HG03039 (cell line): ENCODE results near the gene NUP214.
"Not testable (repeated sequence)": the region's sequence is repeated elsewhere in the genome, so short reads cannot be mapped to it uniquely, and the experiment has no call there.

Experiments
- ATAC-seq: cut with Tn5 transposase; IDR thresholded peaks from one replicate; pipeline ENCODE4 v1.9.1; 2021; ENCODE audit warnings: mild to moderate bottlenecking, moderate library complexity; ENCODE audit not compliant: unreplicated experiment

The NUP214 gene

GRCh38 chr9:131191032-131191431 lies 65.6 kb downstream of the NUP214 start:
- ATAC-seq: not testable (repeated sequence)

DNA sequence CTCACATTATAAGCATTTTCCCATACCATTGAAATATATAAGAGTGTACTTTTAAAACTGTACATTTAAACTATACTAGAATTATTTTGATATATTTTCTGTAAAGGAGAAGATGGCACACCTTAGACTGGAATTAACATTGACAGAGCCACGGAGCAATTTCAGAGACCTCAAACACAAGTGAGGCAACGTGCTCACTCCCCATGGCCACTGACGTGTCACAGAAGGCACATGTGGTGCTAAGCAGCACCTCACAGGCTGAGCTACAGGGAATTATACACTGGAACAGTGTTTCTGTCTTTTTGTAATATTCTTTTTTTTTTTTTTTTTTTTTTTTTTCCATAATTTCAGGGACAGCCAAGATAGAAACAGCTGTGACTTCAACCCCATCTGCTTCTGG lies 66.5 kb downstream of the NUP214 start:
- no peak for ATAC-seq

DNA sequence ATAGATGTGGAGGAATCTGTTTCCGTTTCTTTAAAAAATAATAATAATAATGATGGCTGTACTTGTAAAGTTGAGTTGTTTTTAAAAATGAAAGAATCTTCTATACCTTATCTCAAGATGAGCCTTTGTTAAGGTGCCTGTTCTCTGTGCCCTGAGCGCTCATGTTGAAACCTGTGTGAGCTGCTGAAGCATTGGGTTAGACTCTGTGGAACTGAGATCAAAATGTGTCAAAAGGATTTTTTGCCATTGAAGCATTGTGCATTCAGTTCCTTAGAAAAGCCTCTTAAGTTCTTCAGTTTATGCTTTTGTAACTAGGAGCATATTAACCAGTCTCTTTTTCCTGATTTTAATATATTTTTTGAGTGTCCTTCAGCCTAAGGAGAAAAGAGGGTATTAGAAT lies 67.7 kb downstream of the NUP214 start:
- ATAC-seq: no peak

DNA sequence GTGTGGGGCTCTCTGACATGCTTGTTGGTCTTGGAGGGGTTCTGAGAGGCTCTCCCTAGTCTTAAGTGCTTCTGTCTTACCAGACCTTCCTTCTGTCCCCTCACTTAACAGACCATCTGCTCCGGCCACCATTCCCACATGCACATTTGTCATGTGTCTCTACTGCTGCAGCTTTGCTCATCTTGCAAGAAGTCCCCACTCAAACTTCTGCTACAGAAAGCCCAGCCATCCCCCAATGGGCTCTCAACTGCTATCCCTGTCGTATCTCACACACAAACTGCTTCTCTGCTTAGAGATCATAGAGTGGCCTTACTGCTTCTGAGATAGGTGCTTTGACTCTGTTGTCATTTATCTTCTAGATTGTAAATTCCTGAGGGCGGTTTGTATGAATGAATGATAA lies 69.4 kb downstream of the NUP214 start:
- ATAC-seq: no peak

GRCh38 chr9:131197160-131197911 lies 72.0 kb downstream of the NUP214 start:
- ATAC-seq: no peak

DNA sequence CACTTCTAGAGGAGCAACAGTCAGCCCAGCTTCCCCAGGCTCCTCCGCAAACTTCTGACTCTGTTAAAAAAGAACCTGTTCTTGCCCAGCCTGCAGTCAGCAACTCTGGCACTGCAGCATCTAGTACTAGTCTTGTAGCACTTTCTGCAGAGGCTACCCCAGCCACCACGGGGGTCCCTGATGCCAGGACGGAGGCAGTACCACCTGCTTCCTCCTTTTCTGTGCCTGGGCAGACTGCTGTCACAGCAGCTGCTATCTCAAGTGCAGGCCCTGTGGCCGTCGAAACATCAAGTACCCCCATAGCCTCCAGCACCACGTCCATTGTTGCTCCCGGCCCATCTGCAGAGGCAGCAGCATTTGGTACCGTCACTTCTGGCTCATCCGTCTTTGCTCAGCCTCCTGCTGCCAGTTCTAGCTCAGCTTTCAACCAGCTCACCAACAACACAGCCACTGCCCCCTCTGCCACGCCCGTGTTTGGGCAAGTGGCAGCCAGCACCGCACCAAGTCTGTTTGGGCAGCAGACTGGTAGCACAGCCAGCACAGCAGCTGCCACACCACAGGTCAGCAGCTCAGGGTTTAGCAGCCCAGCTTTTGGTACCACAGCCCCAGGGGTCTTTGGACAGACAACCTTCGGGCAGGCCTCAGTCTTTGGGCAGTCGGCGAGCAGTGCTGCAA lies 72.8 kb downstream of the NUP214 start:
- no peak for ATAC-seq

- ATAC-seq: no peak
Measured at GRCh38 chr9:131201856-131202255, 76.5 kb downstream of the NUP214 start.

- no peak for ATAC-seq
Measured at GRCh38 chr9:131203431-131204218, 78.2 kb downstream of the NUP214 start.

DNA sequence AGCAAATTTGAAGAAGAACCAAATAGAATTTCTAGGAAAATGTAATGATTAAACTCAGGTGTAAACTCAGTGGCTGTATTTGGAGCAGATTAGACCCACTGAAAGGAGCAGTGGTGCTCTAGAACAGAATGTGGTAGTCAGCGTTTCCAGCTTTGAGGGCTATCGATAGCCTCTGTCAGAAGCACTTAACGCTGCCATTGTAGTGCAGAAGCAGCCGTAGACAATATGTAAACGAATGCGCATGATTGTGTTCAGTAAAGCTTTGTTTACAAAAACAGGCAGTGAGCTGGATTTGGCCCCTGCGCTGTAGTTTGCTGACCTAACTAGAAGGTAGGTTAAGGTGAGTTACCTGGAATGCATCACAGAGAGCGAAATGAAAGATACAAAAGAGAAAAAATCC lies 78.9 kb downstream of the NUP214 start:
- no peak for ATAC-seq

DNA sequence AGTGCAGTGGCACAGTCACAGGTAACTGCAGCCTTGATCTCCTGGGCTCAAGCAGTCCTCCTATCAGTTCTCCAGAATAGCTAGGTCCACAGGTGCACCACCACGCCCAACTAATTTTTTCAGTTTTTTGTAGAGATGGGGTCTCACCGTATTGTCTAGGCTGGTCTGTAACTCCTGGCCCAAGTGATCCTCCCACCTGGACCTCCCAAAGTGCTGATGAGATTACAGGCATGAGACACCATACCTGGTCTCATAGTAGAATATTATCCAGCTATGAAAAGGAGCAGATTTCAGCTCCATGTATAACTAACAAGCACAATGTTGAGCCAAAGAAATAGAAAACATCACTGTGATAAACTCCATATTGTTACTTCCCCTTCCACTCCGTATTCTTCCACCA lies 81.1 kb downstream of the NUP214 start:
- ATAC-seq: no peak

GRCh38 chr9:131211920-131212319 lies 86.5 kb downstream of the NUP214 start:
- ATAC-seq: not testable (repeated sequence)

- no peak for ATAC-seq
Measured at GRCh38 chr9:131214286-131214856, 89.0 kb downstream of the NUP214 start.

GRCh38 chr9:131214876-131215275 lies 89.5 kb downstream of the NUP214 start:
- ATAC-seq: no peak

DNA sequence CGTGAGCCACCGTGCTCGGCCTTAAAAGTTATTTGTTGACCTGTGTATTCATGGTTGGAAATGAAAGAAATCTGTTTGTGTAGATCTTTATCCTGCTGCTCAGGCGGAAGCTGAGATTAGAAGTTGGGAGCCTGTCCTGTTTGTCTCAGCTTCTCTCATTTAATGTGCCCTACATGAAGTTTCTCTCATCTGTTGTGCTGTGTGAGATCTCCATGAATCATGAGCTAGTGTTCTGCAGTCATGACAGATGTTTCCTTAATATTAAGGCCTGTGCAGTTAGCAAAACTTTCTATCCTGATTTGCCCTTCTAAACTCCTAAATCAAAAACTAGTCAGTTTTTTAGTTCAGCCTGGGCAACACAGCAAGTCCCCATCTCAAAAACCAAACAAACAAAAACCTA lies 91.4 kb downstream of the NUP214 start:
- no peak for ATAC-seq

DNA sequence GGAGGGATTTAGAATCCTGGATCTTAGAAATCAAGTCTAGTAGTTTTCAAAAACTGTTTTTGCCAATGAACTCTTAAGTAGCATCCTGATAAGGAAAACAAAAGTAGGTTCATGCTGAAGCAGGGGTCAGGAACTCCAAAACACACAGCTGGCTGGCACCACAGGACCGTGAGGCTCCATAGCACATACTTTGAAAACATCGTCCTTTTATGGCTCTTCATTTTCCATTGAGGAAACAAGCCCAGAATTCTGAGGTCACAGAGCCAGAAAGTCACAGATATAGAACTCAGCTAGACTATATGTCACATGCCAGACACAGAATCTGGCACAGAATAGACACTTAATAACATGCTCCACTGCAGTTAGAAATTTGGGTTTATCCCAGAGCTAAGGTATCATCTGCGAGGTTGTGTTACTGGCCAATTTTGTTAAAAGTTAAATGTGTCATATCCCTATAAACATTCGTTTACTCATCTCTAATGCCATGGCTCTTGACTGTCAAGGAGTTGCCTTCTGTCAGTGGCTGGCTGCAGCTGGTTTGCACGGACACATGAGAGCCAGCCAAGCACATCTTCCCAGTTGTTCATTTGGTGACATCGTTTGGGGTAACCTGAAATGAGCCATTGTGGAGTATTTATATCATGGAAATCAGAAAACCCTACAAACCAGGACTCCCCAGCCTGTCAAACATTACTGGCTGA lies 92.1 kb downstream of the NUP214 start:
- no peak for ATAC-seq

GRCh38 chr9:131218370-131218769 lies 93.0 kb downstream of the NUP214 start:
- no peak for ATAC-seq

DNA sequence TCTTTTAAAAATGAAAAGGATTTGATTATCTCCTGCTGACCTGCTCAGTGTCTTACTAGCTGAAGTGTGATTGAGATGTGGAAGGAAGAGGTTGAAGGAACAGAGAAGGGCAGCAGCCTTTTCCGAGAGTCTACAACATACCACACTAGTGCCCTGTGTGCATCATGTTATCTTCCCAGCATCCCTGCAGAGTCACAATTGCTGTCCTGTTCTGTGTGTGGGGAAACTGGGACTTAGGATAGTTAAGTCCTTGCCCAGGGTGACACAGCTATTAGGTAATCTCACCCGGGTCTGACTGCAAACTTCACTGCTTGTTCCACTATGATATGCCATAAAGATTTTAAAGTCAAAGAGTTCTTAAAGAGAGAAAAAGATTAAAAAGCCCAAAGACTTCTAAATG lies 95.1 kb downstream of the NUP214 start:
- no peak for ATAC-seq

GRCh38 chr9:131222460-131222859 lies 97.1 kb downstream of the NUP214 start:
- ATAC-seq: no peak

DNA sequence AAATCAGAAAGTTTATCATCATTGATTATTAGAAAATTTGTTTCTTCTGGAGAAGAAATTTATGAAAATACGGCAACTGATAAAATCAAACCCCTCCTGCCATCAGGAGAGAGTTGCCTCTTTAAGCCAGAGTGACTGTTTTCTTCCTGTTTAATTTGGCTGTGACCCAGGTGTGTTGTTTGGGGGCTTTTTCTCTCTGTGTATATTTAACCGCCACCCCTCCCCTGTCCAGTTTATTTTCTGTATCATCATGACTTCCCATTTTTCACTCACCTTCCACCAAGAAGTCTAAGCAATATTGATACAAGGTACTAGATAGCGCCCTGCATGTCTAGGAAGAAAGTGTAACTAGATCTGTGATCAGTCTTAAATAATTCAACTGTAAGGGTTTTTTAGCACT lies 100.8 kb downstream of the NUP214 start:
- ATAC-seq: no peak

GRCh38 chr9:131227112-131227958 lies 101.9 kb downstream of the NUP214 start:
- ATAC-seq: no peak
